ENCODE results near the gene KBTBD4. TPM values are rescaled to one million over a fixed set of nuclear protein-coding genes. Genes with fewer than 3 reads are reported as not detected.
"Not testable (repeated sequence)": the region's sequence is repeated elsewhere in the genome, so short reads cannot be mapped to it uniquely, and the experiment has no call there.

The KBTBD4 gene
- total RNA-seq, 1 donor from 2014 or later, result 20.4 TPM

DNA sequence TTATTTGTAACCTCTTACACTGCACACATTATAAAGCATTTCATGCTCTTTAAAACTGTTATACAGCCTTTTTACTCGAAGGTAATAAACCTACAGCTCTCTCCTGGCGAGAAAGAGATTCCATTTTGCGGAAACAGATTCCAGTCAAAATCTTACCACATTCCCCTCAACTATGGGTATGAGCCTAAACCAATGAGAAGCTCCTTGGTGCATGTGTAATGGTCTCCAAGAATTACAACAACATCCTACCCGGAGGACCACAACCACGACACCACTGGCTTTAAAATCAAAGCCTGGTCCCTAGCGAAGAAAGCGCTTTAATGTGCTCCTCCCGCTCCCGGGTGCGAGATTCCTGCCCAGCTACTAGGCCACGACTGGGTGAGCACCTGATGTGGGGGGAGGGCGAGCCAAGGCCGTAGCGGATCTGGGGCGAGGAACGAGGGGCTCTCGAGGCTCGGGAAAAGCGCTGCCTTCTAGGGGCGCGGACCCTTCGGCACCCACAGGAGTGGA lies 26.7 kb downstream of the KBTBD4 start:
- CTCF ChIA-PET, result interaction anchor here (1.9 kb wide), 1 partner anchor 12 kb away, joined by 4 read pairs; no protein-coding TSS in a partner anchor
- H3K27ac Mint-ChIP-seq, result peak overlapping the region; percentile 97
- peaks cover 19% of the 10 kb centered on the region for H3K36me3 Mint-ChIP-seq (ENCODE audit: low read depth)
- ATAC-seq (ENCODE audit: low read depth) (no peak), DNase-seq (no peak)
- no peaks in the 10 kb centered on the region for H3K9me3 Mint-ChIP-seq
- H3K4me3 Mint-ChIP-seq, result peak overlapping the region; percentile 96
- POLR2A ChIA-PET, result interaction anchor here (0.7 to 2.7 kb wide), 11 partner anchors 11 to 336 kb away, joined by 3 to 29 read pairs (median 6); partner anchors contain the start of genes ACP2, FNBP4, KBTBD4 and NDUFS3
- H3K4me1 Mint-ChIP-seq, result peaks cover 53% of the 10 kb centered on the region
- intact Hi-C loops (cut with micrococcal nuclease), result loop anchor here (1.0 to 5.0 kb wide), 5 partner anchors 9 to 375 kb away; partner anchors contain the start of genes AGBL2, ARFGAP2, NUP160 and SPI1
- TF ChIP-seq CTCF (IDR thresholded peaks at IDR 0.05), result no peak
- no peaks in the 10 kb centered on the region for H3K27me3 Mint-ChIP-seq

DNA sequence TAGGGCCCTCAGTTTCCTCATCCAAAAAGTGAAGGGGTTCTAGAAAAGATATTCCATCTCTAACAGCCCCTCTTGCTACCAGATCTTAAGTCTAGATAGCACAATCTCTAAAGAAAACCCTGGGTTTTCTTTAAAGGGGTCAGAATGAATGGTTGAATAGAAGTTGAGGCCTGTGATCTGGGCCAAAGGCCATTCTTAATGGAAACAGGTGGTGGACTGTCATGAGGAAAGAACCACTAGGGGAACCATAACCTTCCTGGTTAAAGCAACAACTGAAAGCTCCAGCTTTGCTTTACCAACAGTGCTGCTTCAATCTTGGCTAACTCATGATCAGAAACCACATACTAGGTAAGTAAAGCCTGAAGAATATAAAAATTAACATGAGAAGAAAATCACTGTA lies 27.7 kb downstream of the KBTBD4 start:
- POLR2A ChIA-PET, result interaction anchor here (0.7 to 2.7 kb wide), 5 partner anchors 10 to 332 kb away, joined by 3 to 29 read pairs (median 7); partner anchors contain the start of gene PTPMT1
- no peak for TF ChIP-seq CTCF (IDR thresholded peaks at IDR 0.05)
- H3K4me1 Mint-ChIP-seq, result peaks cover 58% of the 10 kb centered on the region
- DNase-seq (no peak), ATAC-seq (ENCODE audit: low read depth) (no peak)
- H3K27ac Mint-ChIP-seq, result peak overlapping the region; percentile 97
- H3K27me3 Mint-ChIP-seq, result no peaks in the 10 kb centered on the region
- H3K4me3 Mint-ChIP-seq, result peak overlapping the region; percentile 96
- intact Hi-C loops (cut with micrococcal nuclease), result loop anchor here (5.0 kb wide), 1 partner anchor 174 kb away; the partner anchor contains the start of gene SPI1
- CTCF ChIA-PET, result interaction anchor here (1.9 kb wide), 1 partner anchor 11 kb away, joined by 4 read pairs; no protein-coding TSS in a partner anchor
- peaks cover 23% of the 10 kb centered on the region for H3K36me3 Mint-ChIP-seq (ENCODE audit: low read depth)
- no peaks in the 10 kb centered on the region for H3K9me3 Mint-ChIP-seq

- no peaks in the 10 kb centered on the region for H3K27me3 Mint-ChIP-seq
Observed at GRCh38 chr11:47550288-47551047, 28.3 kb downstream of the KBTBD4 start.

GRCh38 chr11:47546274-47546673 lies 32.5 kb downstream of the KBTBD4 start:
- DNase-seq; H3K27me3 Mint-ChIP-seq; H3K9me3 Mint-ChIP-seq; ATAC-seq (ENCODE audit: low read depth); H3K4me3 Mint-ChIP-seq; intact Hi-C loops (cut with micrococcal nuclease); POLR2A ChIA-PET; H3K27ac Mint-ChIP-seq; CTCF ChIA-PET: not testable (repeated sequence)
- Mint-ChIP-seq H3K4me1 (peaks cover 69% of the 10 kb centered on the region), H3K36me3 (ENCODE audit: low read depth) (peaks cover 33% of the 10 kb centered on the region)

More at GRCh38 chr11:47550288-47551047, 28.3 kb downstream of the KBTBD4 start:
- peak overlapping the region; percentile 97 for H3K27ac Mint-ChIP-seq
- H3K9me3 Mint-ChIP-seq, result no peaks in the 10 kb centered on the region
- H3K36me3 Mint-ChIP-seq (ENCODE audit: low read depth), result peaks cover 25% of the 10 kb centered on the region
- no peak for TF ChIP-seq CTCF (IDR thresholded peaks at IDR 0.05)
- ATAC-seq (ENCODE audit: low read depth) (no peak), DNase-seq (no peak)
- intact Hi-C loops (cut with micrococcal nuclease), result loop anchor here (5.0 kb wide), 1 partner anchor 173 kb away; the partner anchor contains the start of gene SPI1
- POLR2A ChIA-PET, result interaction anchor here (0.7 to 2.4 kb wide), 3 partner anchors 10 to 331 kb away, joined by 3 to 12 read pairs (median 7); no protein-coding TSS in a partner anchor
- CTCF ChIA-PET, result interaction anchor here (1.9 kb wide), 1 partner anchor 10 kb away, joined by 4 read pairs; no protein-coding TSS in a partner anchor
- H3K4me3 Mint-ChIP-seq, result peak overlapping the region; percentile 96
- H3K4me1 Mint-ChIP-seq, result peaks cover 58% of the 10 kb centered on the region

DNA sequence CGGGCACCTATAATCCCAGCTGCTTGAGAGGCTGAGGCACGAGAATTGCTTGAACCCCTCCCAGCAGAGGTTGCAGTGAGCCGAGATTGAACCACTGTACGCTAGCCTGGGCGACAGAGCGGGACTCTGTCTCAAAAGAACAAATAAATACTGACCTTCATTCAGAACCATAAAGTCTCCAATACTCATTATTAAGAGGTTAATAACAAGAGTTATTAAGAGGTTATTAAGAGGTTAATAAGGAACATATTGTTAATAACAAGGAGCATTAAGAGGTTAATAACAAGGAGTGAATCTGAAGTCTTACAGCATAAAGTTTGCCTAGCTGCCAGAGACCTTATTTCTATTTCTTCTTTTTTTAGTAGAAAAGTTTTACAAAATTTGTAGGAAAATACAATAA lies 33.5 kb downstream of the KBTBD4 start:
- TF ChIP-seq CTCF (IDR thresholded peaks at IDR 0.05), result no peak
- no peak overlapping the region for H3K27ac Mint-ChIP-seq
- H3K4me3 Mint-ChIP-seq, result no peak overlapping the region
- H3K27me3 Mint-ChIP-seq, result no peaks in the 10 kb centered on the region
- POLR2A ChIA-PET, result no interaction called here
- H3K4me1 Mint-ChIP-seq, result peaks cover 69% of the 10 kb centered on the region
- ATAC-seq (ENCODE audit: low read depth) (no peak), DNase-seq (no peak)
- H3K36me3 Mint-ChIP-seq (ENCODE audit: low read depth), result peaks cover 37% of the 10 kb centered on the region
- CTCF ChIA-PET, result no interaction called here
- intact Hi-C loops (cut with micrococcal nuclease), result no loop called here
- no peaks in the 10 kb centered on the region for H3K9me3 Mint-ChIP-seq
